AG04450 (cell line): ENCODE data around the gene PROM1. TPM values are rescaled to one million over a fixed set of nuclear protein-coding genes. Genes with fewer than 3 reads are reported as not detected.

Experiments
- CTCF ChIA-PET: fragments of 300-600, 350-600 bp; formaldehyde crosslinking; extraction: SDS; loops from one replicate; lab custom pipeline; 2022; ENCODE audit warnings: antibody characterized with exemption, inconsistent platforms; lab: Charles Lee
- POLR2A ChIA-PET: fragments of 350-600 bp; formaldehyde crosslinking; extraction: SDS; loops from one replicate; lab custom pipeline; 2021; ENCODE audit warnings: antibody characterized with exemption, inconsistent platforms; lab: Yijun Ruan, JAX
- DNase-seq: peaks from one replicate; pipeline ENCODE4 v3.0.0-alpha.2; 2011; ENCODE audit warnings: low read depth, low spot score
- H3K27ac ChIP-seq: one replicate; pipeline ENCODE4 v1.5.1; 2012; ENCODE audit warnings: low read depth, low read length, control low read depth
- H3K27me3 ChIP-seq: one replicate; pipeline ENCODE4 v1.6.0; 2012; ENCODE audit warnings: low read length; ENCODE audit not compliant: control insufficient read depth, insufficient read depth
- H3K4me3 ChIP-seq: 2 replicates; pipeline ENCODE4 v1.5.1; 2011; ENCODE audit warnings: mild to moderate bottlenecking, low read depth, low read length, control low read depth
- H3K9me3 ChIP-seq: 2 replicates; pipeline ENCODE4 v1.5.1; 2012; ENCODE audit warnings: low read length; ENCODE audit not compliant: control insufficient read depth, insufficient read depth
- CTCF ChIP-seq: IDR thresholded peaks from 2 replicates; pipeline ENCODE4 v1.5.1; 2011; ENCODE audit warnings: low read depth, low read length, control low read depth, inconsistent platforms
- polyA minus RNA-seq: library from RNA; depleted of rRNA, polyadenylated mRNA; stranded (reverse); fragments of >200 nt; gene quantifications from 2 replicates; pipeline ENCODE4 v1.2.3, GENCODE V29; 2011; rRNA and poly(A)+ RNA removed
- polyA plus RNA-seq: library from polyadenylated mRNA; depleted of rRNA; stranded (reverse); fragments of >200 nt; gene quantifications from 2 replicates; pipeline ENCODE4 v1.2.3, GENCODE V29; 2011; rRNA removed

The PROM1 gene
- polyA plus RNA-seq (not detected in 2 replicates), polyA minus RNA-seq (0.09 TPM in 1 of 2 replicates, not detected in the other)

- POLR2A ChIA-PET = no interaction called here
Measured at GRCh38 chr4:16083241-16084191, at the start of gene PROM1. Gene PROM1 (minus strand): TSS chr4:16084023. CDS start chr4:16075906, 8,117 bp downstream.

GRCh38 chr4:16133406-16133805 is 49.6 kb upstream of the PROM1 start:
- POLR2A ChIA-PET = no interaction called here
- CTCF ChIA-PET = no interaction called here
- Histone ChIP-seq H3K27me3 (peaks cover 24% of the 10 kb centered on the region), H3K4me3 (no peak overlapping the region), H3K9me3 (peaks cover 2% of the 10 kb centered on the region; the same call in 1 of the 2 replicates), H3K27ac (no peak overlapping the region)
- no peak for DNase-seq
- no peak for TF ChIP-seq CTCF

More at GRCh38 chr4:16083241-16084191, at the start of gene PROM1:
- Histone ChIP-seq H3K4me3 (no peak within 1 kb of the TSS), H3K27ac (no peak within 1 kb of the TSS), H3K27me3 (peaks cover 74% of the 10 kb centered on the region), H3K9me3 (no peaks in the 10 kb centered on the region; the same call in none of the 2 replicates)
- CTCF ChIA-PET = interaction anchor here (1.2 kb wide), 1 partner anchor 182 kb away, joined by 3 read pairs; no protein-coding TSS in a partner anchor
- no peak for TF ChIP-seq CTCF
- no peak for DNase-seq

GRCh38 chr4:16131293-16131692 is 47.5 kb upstream of the PROM1 start:
- H3K9me3 ChIP-seq = no peaks in the 10 kb centered on the region
- TF ChIP-seq CTCF = no peak
- H3K4me3 ChIP-seq = no peak overlapping the region
- DNase-seq = no peak
- H3K27me3 ChIP-seq = peaks cover 18% of the 10 kb centered on the region
- no peak overlapping the region for H3K27ac ChIP-seq
- CTCF ChIA-PET = interaction anchor here (0.6 to 0.7 kb wide), 2 partner anchors 331 to 914 kb away, joined by 3 to 6 read pairs; no protein-coding TSS in a partner anchor
- POLR2A ChIA-PET = no interaction called here

- TF ChIP-seq CTCF = no peak
- no peak overlapping the region for H3K4me3 ChIP-seq
- H3K27me3 ChIP-seq = peaks cover 16% of the 10 kb centered on the region
- H3K27ac ChIP-seq = no peak overlapping the region
- H3K9me3 ChIP-seq = no peaks in the 10 kb centered on the region
- ChIA-PET POLR2A (no interaction called here), CTCF (no interaction called here)
- no peak for DNase-seq
Measured at GRCh38 chr4:16129336-16129735, 45.5 kb upstream of the PROM1 start.

- Histone ChIP-seq H3K27ac (no peak overlapping the region), H3K9me3 (no peaks in the 10 kb centered on the region), H3K27me3 (peaks cover 26% of the 10 kb centered on the region), H3K4me3 (no peak overlapping the region)
- no peak for TF ChIP-seq CTCF
- ChIA-PET POLR2A (no interaction called here), CTCF (no interaction called here)
- DNase-seq = no peak
Measured at GRCh38 chr4:16126714-16127113, 42.9 kb upstream of the PROM1 start.
